Measurements from ENCODE around the gene WSB1. TPM values are rescaled to one million over a fixed set of nuclear protein-coding genes. Genes with fewer than 3 reads are reported as not detected.
"Not testable (repeated sequence)": the region's sequence is repeated elsewhere in the genome, so short reads cannot be mapped to it uniquely, and the experiment has no call there.

Gene WSB1
- total RNA-seq, 2 experiments from 2014 or later, result 84.6 to 87.8 TPM

DNA sequence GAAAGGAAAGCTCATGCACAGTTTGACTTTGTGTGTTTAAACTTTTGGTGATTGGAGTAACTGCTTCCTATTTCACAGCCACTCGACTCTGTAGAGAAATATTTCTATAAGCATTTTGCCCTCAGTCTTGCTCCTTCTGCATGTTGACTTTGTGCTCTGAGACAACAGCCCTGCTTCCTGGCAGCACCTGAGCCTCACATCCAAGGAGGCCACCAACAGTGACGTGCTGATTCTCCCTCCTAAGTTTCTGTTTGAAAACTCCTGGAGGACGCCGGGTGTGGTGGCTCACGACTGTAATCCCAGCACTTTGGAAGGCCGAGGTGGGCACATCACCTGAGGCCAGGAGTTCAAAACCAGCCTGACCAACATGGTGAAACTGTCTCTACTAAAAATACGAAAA, 23.9 kb upstream of the WSB1 start:
- POLR2A ChIA-PET, result no interaction called here

DNA sequence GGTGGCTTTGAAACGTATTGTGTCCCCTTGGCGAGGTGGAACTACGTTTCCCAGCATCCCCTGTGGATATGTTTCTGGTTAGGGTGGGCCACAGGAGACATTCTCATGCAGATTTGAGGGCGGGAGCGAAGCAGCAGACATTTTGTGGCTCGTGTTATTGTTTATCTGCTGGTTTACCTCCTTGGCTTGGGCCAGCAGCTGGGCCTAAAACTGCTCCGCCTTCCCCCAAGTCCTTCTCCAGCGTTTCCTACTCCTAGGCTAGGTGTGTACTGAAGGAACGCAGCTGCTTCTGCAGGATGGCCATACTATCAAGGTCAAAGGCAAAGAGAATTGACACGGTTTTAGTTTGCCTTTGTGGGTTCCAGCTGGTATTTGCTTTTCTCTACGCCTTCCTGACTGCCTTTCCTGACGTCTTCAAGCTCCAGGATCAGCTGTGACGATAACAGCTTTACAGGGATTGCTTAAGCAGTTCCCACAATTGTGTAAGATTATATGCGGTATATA, 17.2 kb upstream of the WSB1 start:
- ChIA-PET POLR2A (no interaction called here), CTCF (interaction anchor here (0.6 to 0.7 kb wide), 3 partner anchors 15 to 111 kb away, joined by 3 read pairs; no protein-coding TSS in a partner anchor)

More for the DNA sequence above, 23.9 kb upstream of the WSB1 start:
- CTCF ChIA-PET, result no interaction called here

- CTCF ChIA-PET, result interaction anchor here (1.1 kb wide), 1 partner anchor 54 kb away, joined by 3 read pairs; no protein-coding TSS in a partner anchor
- POLR2A ChIA-PET, result not testable (repeated sequence)
Measured at GRCh38 chr17:27279132-27279531, 14.8 kb upstream of the WSB1 start.

DNA sequence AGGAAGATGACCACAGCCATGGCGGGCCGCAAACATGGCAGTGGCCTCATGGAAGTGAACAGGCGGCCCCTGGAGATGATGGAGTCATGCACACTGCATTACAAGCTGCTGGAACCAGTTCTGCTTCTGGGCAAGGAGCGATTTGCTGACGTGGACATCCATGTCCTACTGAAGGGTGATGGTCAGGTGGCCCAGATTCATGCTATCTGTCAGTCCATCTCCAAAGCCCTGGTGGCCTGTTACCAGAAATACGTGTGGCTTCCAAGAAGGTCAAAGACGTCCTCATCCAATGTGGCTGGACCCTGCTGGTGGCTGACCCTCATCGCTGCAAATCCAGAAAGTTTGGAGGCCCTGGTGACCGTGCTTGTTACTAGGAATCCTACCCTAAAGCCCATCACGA, 13.4 kb upstream of the WSB1 start:
- POLR2A ChIA-PET, result no interaction called here
- CTCF ChIA-PET, result no interaction called here

GRCh38 chr17:27281438-27281837, 12.5 kb upstream of the WSB1 start:
- ChIA-PET CTCF (no interaction called here), POLR2A (no interaction called here)

GRCh38 chr17:27282054-27282551, 11.8 kb upstream of the WSB1 start:
- ChIA-PET POLR2A (no interaction called here), CTCF (no interaction called here)

- POLR2A ChIA-PET, result no interaction called here
- CTCF ChIA-PET, result no interaction called here
Measured at GRCh38 chr17:27283060-27283459, 10.9 kb upstream of the WSB1 start.

DNA sequence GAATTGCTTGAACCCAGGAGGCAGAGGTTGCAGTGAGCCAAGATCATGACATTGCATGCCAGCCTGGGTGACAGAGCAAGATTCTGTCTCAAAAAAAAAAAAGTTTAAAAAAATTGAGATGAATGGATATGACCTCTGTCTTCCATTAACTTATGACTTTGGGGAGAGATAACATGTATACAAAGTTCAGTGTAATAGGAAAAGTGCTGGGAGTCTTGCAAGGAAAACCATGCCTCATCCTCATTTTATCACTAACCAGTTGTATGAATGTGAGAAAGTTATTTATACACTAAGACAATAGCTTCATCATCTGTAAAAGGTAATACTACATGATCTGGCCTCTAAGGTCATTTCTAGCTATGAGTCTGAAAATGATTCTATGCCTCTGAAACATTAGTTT, 10.2 kb upstream of the WSB1 start:
- POLR2A ChIA-PET, result no interaction called here
- CTCF ChIA-PET, result no interaction called here

DNA sequence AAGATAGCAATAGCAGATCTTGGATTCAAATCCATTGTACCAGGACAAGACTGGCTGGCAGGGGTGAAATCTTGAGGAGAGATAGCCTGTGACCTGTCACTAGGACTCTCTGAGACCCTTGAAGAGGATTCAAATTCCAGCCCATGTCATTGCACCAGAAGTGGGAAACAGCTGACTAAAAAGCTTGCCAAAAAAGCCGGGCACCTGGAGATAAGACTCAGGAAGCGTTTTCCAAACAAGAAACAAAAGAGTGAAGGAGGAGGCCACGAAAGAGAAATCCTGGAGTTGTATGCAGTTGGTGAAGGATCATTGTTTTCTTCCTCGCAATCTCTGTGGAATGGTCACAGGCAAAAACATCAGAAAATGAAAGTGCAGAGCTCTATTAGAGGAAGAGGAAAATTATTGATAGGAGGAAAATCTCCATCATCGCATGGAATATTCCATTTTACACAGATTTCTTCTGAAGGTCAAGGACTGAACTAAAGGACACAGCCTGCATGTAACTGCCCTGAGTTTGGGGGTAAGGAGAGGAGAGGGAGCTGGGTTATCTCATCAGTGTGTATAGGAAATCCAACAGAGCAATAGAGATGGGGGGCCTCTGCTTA, 9.0 kb upstream of the WSB1 start:
- ChIA-PET POLR2A (no interaction called here), CTCF (interaction anchor here (0.6 kb wide), 1 partner anchor 48 kb away, joined by 3 read pairs; no protein-coding TSS in a partner anchor)

GRCh38 chr17:27285516-27285915, 8.4 kb upstream of the WSB1 start:
- POLR2A ChIA-PET, result no interaction called here
- CTCF ChIA-PET, result no interaction called here

DNA sequence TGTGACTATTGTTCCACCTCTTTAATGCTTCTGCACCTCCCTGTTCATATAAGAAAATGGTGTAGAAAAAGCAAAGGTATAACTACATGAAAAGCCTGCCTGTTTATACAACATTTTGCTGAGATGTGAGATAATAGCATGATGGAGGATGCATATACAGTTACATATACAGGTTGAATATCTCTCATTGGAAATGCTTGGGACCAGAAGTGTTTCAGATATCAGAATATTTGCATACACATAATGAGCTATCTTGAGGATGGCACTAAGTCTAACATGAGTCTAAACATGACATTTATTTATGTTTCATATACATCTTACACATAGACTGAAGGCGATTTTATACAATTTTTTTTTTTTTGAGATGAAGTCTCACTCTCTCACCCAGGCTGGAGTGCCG, 5.7 kb upstream of the WSB1 start:
- ChIA-PET CTCF (no interaction called here), POLR2A (no interaction called here)

GRCh38 chr17:27289856-27290255, 4.1 kb upstream of the WSB1 start:
- CTCF ChIA-PET, result interaction anchor here (1.1 kb wide), 1 partner anchor 310 kb away, joined by 3 read pairs; no protein-coding TSS in a partner anchor

GRCh38 chr17:27290916-27291598, 2.9 kb upstream of the WSB1 start:
- CTCF ChIA-PET, result interaction anchor here (0.7 kb wide), 1 partner anchor 14 kb away, joined by 3 read pairs; no protein-coding TSS in a partner anchor
- POLR2A ChIA-PET, result no interaction called here

More at GRCh38 chr17:27289856-27290255, 4.1 kb upstream of the WSB1 start:
- POLR2A ChIA-PET, result no interaction called here

GRCh38 chr17:27293359-27293897, 486 bp upstream of the WSB1 start:
- ChIA-PET CTCF (interaction anchor here (0.5 to 3.2 kb wide), 3 partner anchors 56 to 112 kb away, joined by 3 to 24 read pairs (median 5); no protein-coding TSS in a partner anchor), POLR2A (interaction anchor here (0.6 to 2.1 kb wide), 8 partner anchors 19 to 252 kb away, joined by 3 to 15 read pairs (median 5); no protein-coding TSS in a partner anchor)

- POLR2A ChIA-PET, result interaction anchor here (1.0 to 2.1 kb wide), 8 partner anchors 9 to 179 kb away, joined by 3 to 15 read pairs (median 4); no protein-coding TSS in a partner anchor
- CTCF ChIA-PET, result interaction anchor here (1.4 to 3.2 kb wide), 2 partner anchors 38 to 58 kb away, joined by 10 to 24 read pairs; no protein-coding TSS in a partner anchor
Measured at GRCh38 chr17:27294689-27295630, 1.0 kb downstream of the WSB1 start.

DNA sequence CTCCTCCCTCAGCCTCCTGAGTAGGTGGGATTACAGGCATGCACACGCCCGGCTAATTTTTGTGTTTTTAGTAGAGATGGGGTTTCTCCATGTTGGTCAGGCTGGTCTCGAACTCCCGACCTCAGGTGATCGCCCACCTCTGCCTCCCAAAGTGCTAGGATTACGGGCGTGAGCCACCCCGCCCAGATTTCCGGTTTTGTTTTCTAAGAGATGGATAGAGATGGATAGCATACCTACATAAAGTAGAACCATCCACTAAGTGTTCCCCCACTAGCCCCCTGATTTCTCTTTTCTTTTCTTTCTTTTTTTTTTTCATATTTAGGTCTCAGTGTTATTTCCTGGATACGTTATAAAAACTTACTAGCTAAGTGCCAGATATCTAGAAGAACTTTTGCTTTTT, 2.0 kb downstream of the WSB1 start:
- CTCF ChIA-PET, result interaction anchor here (1.2 kb wide), 2 partner anchors 55 to 57 kb away, joined by 3 to 4 read pairs; no protein-coding TSS in a partner anchor
- POLR2A ChIA-PET, result interaction anchor here (0.5 to 1.0 kb wide), 3 partner anchors 61 to 176 kb away, joined by 3 read pairs; no protein-coding TSS in a partner anchor

DNA sequence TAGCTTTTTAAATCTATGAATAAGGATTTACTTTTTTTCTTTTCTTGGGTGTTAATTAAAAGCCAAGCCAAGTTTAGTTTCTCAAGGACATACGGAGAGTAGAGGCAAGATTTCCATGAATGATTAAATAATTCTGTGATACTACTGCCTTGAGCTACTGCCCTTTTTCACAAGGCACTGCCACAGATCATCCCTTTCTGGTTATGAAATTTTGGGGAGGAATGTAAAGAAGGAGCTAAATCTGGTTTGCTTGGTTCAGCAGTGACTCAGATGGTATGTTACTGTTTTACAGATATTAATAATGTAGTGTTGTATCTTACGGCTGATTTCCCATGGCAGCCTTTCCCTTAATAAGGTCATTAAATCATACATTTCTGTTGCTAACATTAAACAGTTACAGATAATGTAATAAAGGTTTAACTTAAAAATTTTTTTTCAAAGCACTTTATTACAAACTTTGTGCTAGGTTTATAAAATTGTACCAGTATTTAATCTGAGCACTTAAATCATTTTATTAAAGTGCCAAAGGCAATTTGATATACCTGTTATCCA, 2.6 kb downstream of the WSB1 start:
- CTCF ChIA-PET, result interaction anchor here (1.2 kb wide), 2 partner anchors 55 to 57 kb away, joined by 3 to 4 read pairs; no protein-coding TSS in a partner anchor
- POLR2A ChIA-PET, result interaction anchor here (0.5 to 0.6 kb wide), 3 partner anchors 58 to 175 kb away, joined by 3 read pairs; no protein-coding TSS in a partner anchor

- POLR2A ChIA-PET, result interaction anchor here (1.0 kb wide), 1 partner anchor 12 kb away, joined by 4 read pairs; no protein-coding TSS in a partner anchor
- CTCF ChIA-PET, result interaction anchor here (1.0 kb wide), 1 partner anchor 33 kb away, joined by 3 read pairs; no protein-coding TSS in a partner anchor
Measured at GRCh38 chr17:27299384-27300049, 5.6 kb downstream of the WSB1 start.
